Upper lobe of right lung (tissue), 1 donor: ENCODE results near the gene GRAMD2B. TPM values are rescaled to one million over a fixed set of nuclear protein-coding genes. Genes with fewer than 3 reads are reported as not detected.
"Not testable (repeated sequence)": the region's sequence is repeated elsewhere in the genome, so short reads cannot be mapped to it uniquely, and the experiment has no call there.

Source experiments
- ATAC-seq: fragments of 200-7000 bp; cut with Tn5 transposase; one replicate; pipeline ENCODE4 v1.9.1; 2020; ENCODE audit warnings: mild to moderate bottlenecking, moderate library complexity
- DNase-seq: peaks from one replicate; pipeline ENCODE4 v3.0.0-alpha.2; 2020
- H3K27ac ChIP-seq: fragments of 200-600 bp; one replicate; pipeline ENCODE4 v1.8.0; 2022
- H3K27me3 ChIP-seq: fragments of 200-600 bp; one replicate; pipeline ENCODE4 v1.8.0; 2022; ENCODE audit warnings: mild to moderate bottlenecking
- H3K36me3 ChIP-seq: fragments of 200-600 bp; one replicate; pipeline ENCODE4 v1.8.0; 2022
- H3K4me1 ChIP-seq: fragments of 200-600 bp; one replicate; pipeline ENCODE4 v1.8.0; 2022
- H3K4me3 ChIP-seq: fragments of 200-600 bp; one replicate; pipeline ENCODE4 v1.8.0; 2022; ENCODE audit warnings: mild to moderate bottlenecking
- H3K9me3 ChIP-seq: fragments of 200-600 bp; one replicate; pipeline ENCODE4 v1.8.0; 2022
- intact Hi-C: fragments of 100-400 bp; cut with DNase I; formaldehyde crosslinking; loops from one replicate; pipeline ENCODE4 v1.11.0; 2022
- long read RNA-seq: library from polyadenylated mRNA; unstranded; transcript quantifications from one replicate; pipeline ENCODE4 v2.0.0, GENCODE V29; 2021
- total RNA-seq: library from RNA; stranded (reverse); fragmentation: NEBNext Ultra II Directional; extraction: Animal tissue kit (Norgen Biotek cat#: 25700); gene quantifications from one replicate; pipeline ENCODE4 v1.2.1, GENCODE V29; 2021
- TF ChIP-seq, protein P1 (sequence below): fragments of 200-600 bp; IDR thresholded peaks from one replicate; pipeline ENCODE4 v1.8.0; 2022; ENCODE audit warnings: antibody characterized with exemption
- donor health status: DM: no; HTN: yes; CAD: no; lungs with severe emphysema.

The GRAMD2B gene, protein sequence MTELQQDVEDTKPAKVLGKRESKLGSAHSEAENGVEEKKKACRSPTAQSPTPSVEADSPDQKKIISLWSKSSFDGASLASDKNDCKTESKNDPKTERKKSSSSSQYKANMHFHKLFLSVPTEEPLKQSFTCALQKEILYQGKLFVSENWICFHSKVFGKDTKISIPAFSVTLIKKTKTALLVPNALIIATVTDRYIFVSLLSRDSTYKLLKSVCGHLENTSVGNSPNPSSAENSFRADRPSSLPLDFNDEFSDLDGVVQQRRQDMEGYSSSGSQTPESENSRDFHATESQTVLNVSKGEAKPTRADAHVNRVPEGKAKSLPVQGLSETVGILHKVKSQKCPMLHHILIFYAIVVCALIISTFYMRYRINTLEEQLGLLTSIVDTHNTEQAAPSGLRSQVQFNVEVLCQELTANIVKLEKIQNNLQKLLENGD
- total RNA-seq = 17.0 TPM
- long read RNA-seq, transcript GRAMD2B-201 (14 exons, 3,175 nt) = major isoform, 20 of 28 reads
- long read RNA-seq, partial matches to known transcripts = 0 of 28 reads
- long read RNA-seq, other reads (novel, unspliced or antisense) = 7 of 28 reads

DNA sequence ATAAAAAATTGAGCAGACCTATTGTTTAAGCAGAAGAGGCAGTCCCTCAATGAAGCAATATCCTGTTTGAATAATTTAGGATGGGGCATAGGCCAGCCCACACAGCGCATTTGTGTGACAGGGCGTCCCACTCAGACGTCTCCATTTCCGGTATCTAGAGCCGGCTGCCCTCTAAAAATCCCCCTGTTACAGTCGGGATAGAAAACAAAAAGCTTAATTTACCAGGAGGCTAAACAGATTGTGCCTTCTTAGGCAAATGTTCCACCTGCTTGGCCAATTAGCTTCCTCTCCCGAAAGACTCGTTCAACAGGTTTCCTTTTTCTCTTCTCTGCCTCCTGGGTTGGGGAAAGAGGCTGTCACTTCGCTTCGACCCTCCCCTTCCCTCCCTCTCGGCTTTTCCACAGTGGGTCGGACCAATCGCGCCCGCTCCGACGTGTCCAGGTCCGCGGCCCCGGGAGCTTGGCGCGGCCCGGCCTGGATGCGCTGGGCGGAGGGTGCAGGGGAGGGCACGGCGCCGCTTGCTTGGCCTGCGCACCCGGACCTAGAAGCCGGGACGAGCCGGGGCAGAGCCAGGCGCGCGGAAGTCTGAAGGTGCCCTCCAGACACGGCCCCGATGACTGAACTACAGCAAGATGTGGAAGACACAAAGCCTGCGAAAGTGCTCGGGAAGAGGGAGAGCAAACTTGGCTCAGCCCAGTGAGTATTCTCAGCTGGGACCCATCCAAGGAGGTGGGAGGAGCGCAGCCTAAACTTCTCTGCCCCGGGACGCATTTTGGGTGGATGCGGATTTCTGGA is at the start of gene GRAMD2B:
Gene GRAMD2B, plus strand, starts transcription at position 416 of the 795 bp plus-strand sequence. Its CDS starts 198 bp downstream, at position 614.
- peaks cover 10% of the 10 kb centered on the region for H3K4me1 ChIP-seq
- DNase-seq (peak; percentile 92), ATAC-seq (peak; percentile 99)
- H3K36me3 ChIP-seq = no peaks in the 10 kb centered on the region
- no peaks in the 10 kb centered on the region for H3K27me3 ChIP-seq
- intact Hi-C loops = no loop called here
- H3K27ac ChIP-seq = peak within 1 kb of the TSS; percentile 91
- TF ChIP-seq, protein P1, sequence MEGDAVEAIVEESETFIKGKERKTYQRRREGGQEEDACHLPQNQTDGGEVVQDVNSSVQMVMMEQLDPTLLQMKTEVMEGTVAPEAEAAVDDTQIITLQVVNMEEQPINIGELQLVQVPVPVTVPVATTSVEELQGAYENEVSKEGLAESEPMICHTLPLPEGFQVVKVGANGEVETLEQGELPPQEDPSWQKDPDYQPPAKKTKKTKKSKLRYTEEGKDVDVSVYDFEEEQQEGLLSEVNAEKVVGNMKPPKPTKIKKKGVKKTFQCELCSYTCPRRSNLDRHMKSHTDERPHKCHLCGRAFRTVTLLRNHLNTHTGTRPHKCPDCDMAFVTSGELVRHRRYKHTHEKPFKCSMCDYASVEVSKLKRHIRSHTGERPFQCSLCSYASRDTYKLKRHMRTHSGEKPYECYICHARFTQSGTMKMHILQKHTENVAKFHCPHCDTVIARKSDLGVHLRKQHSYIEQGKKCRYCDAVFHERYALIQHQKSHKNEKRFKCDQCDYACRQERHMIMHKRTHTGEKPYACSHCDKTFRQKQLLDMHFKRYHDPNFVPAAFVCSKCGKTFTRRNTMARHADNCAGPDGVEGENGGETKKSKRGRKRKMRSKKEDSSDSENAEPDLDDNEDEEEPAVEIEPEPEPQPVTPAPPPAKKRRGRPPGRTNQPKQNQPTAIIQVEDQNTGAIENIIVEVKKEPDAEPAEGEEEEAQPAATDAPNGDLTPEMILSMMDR = no peak
- no peaks in the 10 kb centered on the region for H3K9me3 ChIP-seq
- peak within 1 kb of the TSS; percentile 68 for H3K4me3 ChIP-seq

DNA sequence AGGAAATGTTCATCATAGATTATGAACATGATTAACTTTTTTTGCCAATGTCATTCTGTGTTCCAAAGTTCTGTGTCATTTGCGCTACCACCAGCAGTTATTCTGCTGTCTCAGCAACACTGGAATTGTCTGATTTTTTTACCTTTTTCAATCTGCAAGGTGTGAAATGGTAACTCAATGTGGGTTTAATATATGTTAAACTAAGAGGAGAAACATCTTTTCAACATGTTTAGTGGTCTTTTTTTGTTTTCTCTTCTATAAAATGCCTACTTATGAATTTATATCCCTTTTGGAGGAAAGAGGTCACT is 49.1 kb upstream of the GRAMD2B start:
- H3K4me1 ChIP-seq = no peaks in the 10 kb centered on the region
- intact Hi-C loops = no loop called here
- no peak overlapping the region for H3K27ac ChIP-seq
- no peaks in the 10 kb centered on the region for H3K36me3 ChIP-seq
- no peaks in the 10 kb centered on the region for H3K27me3 ChIP-seq
- no peak overlapping the region for H3K4me3 ChIP-seq
- ATAC-seq = no peak
- no peak for DNase-seq
- H3K9me3 ChIP-seq = no peaks in the 10 kb centered on the region
- TF ChIP-seq, protein P1 = no peak

DNA sequence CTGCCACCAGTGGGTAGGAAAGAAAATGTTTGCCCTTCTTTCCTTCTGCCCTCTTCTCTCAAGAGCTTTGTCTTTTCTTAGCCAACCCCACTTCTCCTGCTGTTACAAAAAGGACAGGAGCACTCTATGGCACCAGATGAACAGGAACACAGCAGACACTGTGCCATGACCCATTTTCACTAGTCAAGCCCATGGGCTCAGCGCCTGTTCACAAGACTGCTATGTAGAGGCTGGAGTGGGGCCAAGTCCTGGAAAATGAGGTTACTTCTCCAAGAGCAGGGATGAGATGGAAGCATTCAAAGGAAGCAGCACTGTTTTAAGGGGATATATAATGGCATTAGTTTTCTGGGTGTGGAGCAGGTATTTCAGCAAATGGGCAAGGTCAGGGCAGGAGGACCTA is 46.8 kb upstream of the GRAMD2B start:
- no peak for DNase-seq

DNA sequence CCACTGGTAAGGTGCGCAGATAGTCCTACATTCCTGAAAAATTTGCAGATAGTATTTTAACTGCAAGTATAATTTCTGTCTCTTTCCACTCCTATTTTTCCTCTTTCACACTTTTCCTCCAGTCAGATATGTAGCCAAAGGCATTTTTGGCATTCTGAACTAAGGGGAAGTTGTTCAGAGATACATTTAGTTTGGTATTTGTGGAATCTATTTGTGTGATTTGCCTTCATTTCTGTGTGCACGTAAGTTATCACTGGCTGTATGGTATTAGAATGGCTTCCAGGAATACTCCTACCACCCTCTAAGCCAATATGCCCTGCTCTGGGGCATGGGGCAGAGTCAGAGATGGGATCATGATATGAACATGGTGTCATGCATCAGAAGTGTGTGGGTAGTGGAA is 45.8 kb upstream of the GRAMD2B start:
- no peaks in the 10 kb centered on the region for H3K9me3 ChIP-seq
- H3K36me3 ChIP-seq = no peaks in the 10 kb centered on the region
- DNase-seq (no peak), ATAC-seq (no peak)
- H3K27me3 ChIP-seq = no peaks in the 10 kb centered on the region
- intact Hi-C loops = no loop called here
- TF ChIP-seq, protein P1 = no peak
- no peak overlapping the region for H3K4me3 ChIP-seq
- no peaks in the 10 kb centered on the region for H3K4me1 ChIP-seq
- H3K27ac ChIP-seq = no peak overlapping the region

More for the DNA sequence above, 46.8 kb upstream of the GRAMD2B start:
- no peaks in the 10 kb centered on the region for H3K9me3 ChIP-seq
- ATAC-seq = no peak
- H3K4me1 ChIP-seq = no peaks in the 10 kb centered on the region
- no peaks in the 10 kb centered on the region for H3K36me3 ChIP-seq
- H3K27me3 ChIP-seq = no peaks in the 10 kb centered on the region
- TF ChIP-seq, protein P1 = no peak
- no peak overlapping the region for H3K27ac ChIP-seq
- no peak overlapping the region for H3K4me3 ChIP-seq
- intact Hi-C loops = no loop called here

DNA sequence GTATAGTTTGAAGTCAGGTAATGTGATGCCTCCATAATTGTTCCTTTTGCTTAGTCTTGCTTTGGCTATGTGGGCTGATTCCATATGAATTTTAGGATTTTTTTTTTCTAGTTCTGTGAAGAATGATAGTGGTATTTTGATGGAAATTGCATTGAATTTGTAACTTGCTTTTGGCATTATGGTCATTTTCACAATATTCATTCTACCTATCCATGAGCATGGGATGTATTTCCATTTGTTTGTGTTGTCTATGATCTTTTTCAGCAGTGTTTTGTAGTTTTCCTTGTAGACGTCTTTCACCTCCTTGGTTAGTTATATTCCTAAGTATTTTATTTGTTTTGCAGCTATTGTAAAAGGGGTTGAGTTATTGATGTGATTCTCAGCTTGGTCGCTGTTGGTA is 42.9 kb upstream of the GRAMD2B start:
- ATAC-seq, H3K4me3 ChIP-seq, H3K9me3 ChIP-seq, H3K27ac ChIP-seq, H3K4me1 ChIP-seq, H3K36me3 ChIP-seq, DNase-seq, intact Hi-C loops, H3K27me3 ChIP-seq: not testable (repeated sequence)

DNA sequence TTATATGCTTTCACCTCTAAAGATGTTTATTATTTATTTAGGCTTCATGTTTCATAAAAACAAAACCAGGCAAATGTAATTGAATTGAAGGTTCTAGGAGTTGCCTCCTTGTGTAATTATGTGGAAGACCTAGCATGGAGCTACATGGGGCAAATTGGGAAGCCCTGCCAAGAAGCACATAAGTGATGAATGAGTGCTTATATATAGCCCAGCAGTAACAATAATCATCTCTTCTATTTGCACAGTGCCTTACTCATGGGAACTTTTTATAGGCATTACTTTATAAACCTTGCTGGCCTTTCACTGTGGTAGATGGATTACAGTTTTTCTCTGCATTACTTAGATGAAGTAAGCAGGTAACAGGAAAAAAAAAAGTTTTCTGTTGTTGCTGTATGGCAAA is 40.0 kb upstream of the GRAMD2B start:
- ATAC-seq = no peak
- Histone ChIP-seq H3K4me3 (no peak overlapping the region), H3K36me3 (no peaks in the 10 kb centered on the region), H3K9me3 (no peaks in the 10 kb centered on the region), H3K27me3 (no peaks in the 10 kb centered on the region), H3K27ac (no peak overlapping the region), H3K4me1 (no peaks in the 10 kb centered on the region)
- TF ChIP-seq, protein P1 = no peak
- intact Hi-C loops = no loop called here
- DNase-seq = no peak
